Activated T-helper 2 cell treated with anti-CD3 and anti-CD28 coated beads, Interferon-gamma antibody, Interleukin-2, Interleukin-4, amounts not matched to agents 10 μg/mL and 5 μg/mL and 100 μg/mL, durations not matched to agents 14 hours and 24 hours and 36 hours (primary cell): Measurements from ENCODE around the gene TMEM161B. TPM values are rescaled to one million over a fixed set of nuclear protein-coding genes. Genes with fewer than 3 reads are reported as not detected.

ENCODE experiments used
- DNase-seq: peaks from one replicate; pipeline ENCODE4 v3.0.0; 2021; ENCODE audit warnings: low spot score
- H3K27ac Mint-ChIP-seq: one replicate; pipeline ENCODE4 v1.8.0; 2021; ENCODE audit warnings: mixed read lengths
- H3K27me3 Mint-ChIP-seq: one replicate; pipeline ENCODE4 v1.8.0; 2021; ENCODE audit warnings: low read depth, mixed read lengths
- H3K36me3 Mint-ChIP-seq: one replicate; pipeline ENCODE4 v1.8.0; 2021; ENCODE audit warnings: low read depth, mixed read lengths
- H3K4me1 Mint-ChIP-seq: one replicate; pipeline ENCODE4 v1.8.0; 2021; ENCODE audit warnings: low read depth, mixed read lengths
- H3K4me3 Mint-ChIP-seq: one replicate; pipeline ENCODE4 v1.8.0; 2021; ENCODE audit warnings: low read depth, mild to moderate bottlenecking, moderate library complexity, mixed read lengths
- H3K9me3 Mint-ChIP-seq: one replicate; pipeline ENCODE4 v1.8.0; 2021; ENCODE audit warnings: mixed read lengths
- intact Hi-C: fragments of 100-400 bp; cut with micrococcal nuclease; formaldehyde crosslinking; loops from one replicate; pipeline ENCODE4 v1.15.1; 2023
- total RNA-seq: library from RNA; stranded (reverse); gene quantifications from 2 replicates; pipeline ENCODE4 v1.2.3, GENCODE V29; 2022

The TMEM161B gene
- total RNA-seq, 1 donor from 2014 or later = 31.1 TPM

- intact Hi-C loops = no loop called here
- peaks cover 2% of the 10 kb centered on the region for H3K4me1 Mint-ChIP-seq
- no peak overlapping the region for H3K4me3 Mint-ChIP-seq
- no peak overlapping the region for H3K27ac Mint-ChIP-seq
- no peak for DNase-seq
- H3K36me3 Mint-ChIP-seq = no peaks in the 10 kb centered on the region
- H3K9me3 Mint-ChIP-seq = peaks cover 17% of the 10 kb centered on the region
- peaks cover 52% of the 10 kb centered on the region for H3K27me3 Mint-ChIP-seq
Measured at GRCh38 chr5:88150747-88151146, 117.9 kb downstream of the TMEM161B start.

- Mint-ChIP-seq H3K27me3 (peaks cover 46% of the 10 kb centered on the region), H3K36me3 (peaks cover 3% of the 10 kb centered on the region), H3K27ac (no peak overlapping the region), H3K4me1 (peaks cover 19% of the 10 kb centered on the region), H3K9me3 (peaks cover 4% of the 10 kb centered on the region), H3K4me3 (peak overlapping the region; percentile 55)
- DNase-seq = no peak
- intact Hi-C loops = loop anchor here (10.0 kb wide), 1 partner anchor 739 kb away; the partner anchor contains the start of gene MEF2C
Measured at GRCh38 chr5:88145611-88146467, 122.8 kb downstream of the TMEM161B start.

GRCh38 chr5:88145221-88145610 lies 123.4 kb downstream of the TMEM161B start:
- peaks cover 19% of the 10 kb centered on the region for H3K4me1 Mint-ChIP-seq
- no peak for DNase-seq
- H3K4me3 Mint-ChIP-seq = peak overlapping the region; percentile 55
- no peaks in the 10 kb centered on the region for H3K9me3 Mint-ChIP-seq
- H3K27ac Mint-ChIP-seq = no peak overlapping the region
- H3K27me3 Mint-ChIP-seq = peaks cover 46% of the 10 kb centered on the region
- peaks cover 3% of the 10 kb centered on the region for H3K36me3 Mint-ChIP-seq
- intact Hi-C loops = loop anchor here (10.0 kb wide), 1 partner anchor 740 kb away; the partner anchor contains the start of gene MEF2C
